Neural progenitor cell (in vitro differentiated cells): ENCODE measurements around the gene SLC43A1. TPM values are rescaled to one million over a fixed set of nuclear protein-coding genes. Genes with fewer than 3 reads are reported as not detected.

Experiments
- DNase-seq: peaks from one replicate; pipeline ENCODE4 v3.0.0-alpha.2; 2016; ENCODE audit warnings: low spot score
- H2AFZ ChIP-seq: fragments of 200-600 bp; sonication (generic); replicated peaks from 2 replicates; pipeline ENCODE4 v1.6.1; 2016; ENCODE audit warnings: antibody characterized with exemption
- H3F3A ChIP-seq: fragments of 200-600 bp; sonication (generic); 2 replicates; pipeline ENCODE4 v1.6.1; 2016; ENCODE audit warnings: antibody characterized with exemption, low read depth
- H3K27ac ChIP-seq: fragments of 200-600 bp; sonication (generic); 2 replicates; pipeline ENCODE4 v1.5.1; 2016; ENCODE audit warnings: mild to moderate bottlenecking
- H3K27me3 ChIP-seq: fragments of 200-600 bp; sonication (generic); 2 replicates; pipeline ENCODE4 v1.6.1; 2016; ENCODE audit warnings: mild to moderate bottlenecking, moderate library complexity
- H3K36me3 ChIP-seq: fragments of 200-600 bp; sonication (generic); 2 replicates; pipeline ENCODE4 v1.5.1; 2016
- H3K4me1 ChIP-seq: fragments of 200-600 bp; sonication (generic); 2 replicates; pipeline ENCODE4 v1.6.1; 2016; ENCODE audit warnings: mixed run types
- H3K4me2 ChIP-seq: fragments of 200-600 bp; sonication (generic); 2 replicates; pipeline ENCODE4 v1.6.1; 2016
- H3K4me3 ChIP-seq: fragments of 200-600 bp; sonication (generic); 2 replicates; pipeline ENCODE4 v1.5.1; 2016
- H3K79me2 ChIP-seq: fragments of 200-600 bp; sonication (generic); 2 replicates; pipeline ENCODE4 v1.6.1; 2016; ENCODE audit warnings: low read depth
- H3K9ac ChIP-seq: fragments of 200-600 bp; sonication (generic); 2 replicates; pipeline ENCODE4 v1.6.1; 2016
- H3K9me3 ChIP-seq: fragments of 200-600 bp; sonication (generic); 2 replicates; pipeline ENCODE4 v1.5.1; 2016; ENCODE audit warnings: low read depth
- H4K20me1 ChIP-seq: fragments of 200-600 bp; sonication (generic); 2 replicates; pipeline ENCODE4 v1.6.1; 2016; ENCODE audit warnings: low read depth
- H3K27ac Mint-ChIP-seq: 3 replicates; pipeline ENCODE4 v1.8.0; 2021; ENCODE audit warnings: mixed read lengths
- H3K27me3 Mint-ChIP-seq: 2 replicates; pipeline ENCODE4 v1.8.0; 2022; ENCODE audit warnings: low read depth, mild to moderate bottlenecking, inconsistent platforms, moderate library complexity, mixed read lengths; ENCODE audit not compliant: insufficient read depth
- H3K36me3 Mint-ChIP-seq: 3 replicates; pipeline ENCODE4 v1.8.0; 2021; ENCODE audit warnings: mixed read lengths
- H3K4me1 Mint-ChIP-seq: 3 replicates; pipeline ENCODE4 v1.8.0; 2021; ENCODE audit warnings: mixed read lengths
- H3K4me3 Mint-ChIP-seq: 3 replicates; pipeline ENCODE4 v1.8.0; 2021; ENCODE audit warnings: mild to moderate bottlenecking, moderate library complexity, mixed read lengths
- H3K9me3 Mint-ChIP-seq: 3 replicates; pipeline ENCODE4 v1.8.0; 2020; ENCODE audit warnings: mixed read lengths
- EZH2 ChIP-seq: fragments of 200-600 bp; sonication (generic); IDR thresholded peaks from 2 replicates; pipeline ENCODE4 v1.6.1; 2017; ENCODE audit warnings: antibody characterized with exemption, mild to moderate bottlenecking, moderate library complexity
- EZH2phosphoT487 ChIP-seq: fragments of 200-600 bp; sonication (generic); IDR thresholded peaks from 2 replicates; pipeline ENCODE4 v1.6.1; 2017; ENCODE audit warnings: antibody characterized with exemption
- total RNA-seq: library from RNA; depleted of rRNA; stranded (reverse); fragments of >200 nt; gene quantifications from 2 replicates; pipeline ENCODE4 v1.2.3, GENCODE V29; 2015; ENCODE audit warnings: low replicate concordance
- TF ChIP-seq, protein P1 (sequence below): fragments of 200-600 bp; sonication (generic); IDR thresholded peaks from 2 replicates; pipeline ENCODE4 v1.5.1; 2017; ENCODE audit warnings: antibody characterized with exemption, mild to moderate bottlenecking

The SLC43A1 gene
- total RNA-seq, 1 donor from 2014 or later: 0.99 TPM

DNA sequence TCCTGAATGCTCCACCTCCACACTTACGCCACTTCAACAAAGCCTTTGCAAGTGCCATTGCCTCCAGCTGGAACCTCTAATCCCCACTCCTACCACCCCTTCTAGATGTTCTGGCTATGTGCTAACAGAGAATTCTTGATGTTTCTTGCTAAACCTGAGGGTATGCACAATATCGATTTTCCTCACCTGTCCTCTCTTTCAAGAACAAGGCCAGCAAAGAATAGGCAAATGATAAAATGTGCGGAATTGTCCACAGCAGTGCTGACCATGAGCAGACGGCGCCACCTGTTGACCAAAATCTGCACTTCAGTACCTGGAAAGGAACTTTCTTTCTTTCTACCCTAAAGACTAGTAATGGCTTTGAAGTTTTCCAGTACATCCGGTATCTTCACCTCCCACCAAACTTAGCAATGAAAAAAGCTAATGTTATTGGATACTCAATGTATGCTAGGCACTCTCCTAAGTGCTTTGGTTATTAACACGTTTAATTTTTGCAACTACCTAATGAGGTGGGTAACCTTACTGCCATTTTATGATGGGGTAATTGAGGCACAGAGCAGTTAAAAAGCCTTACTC, 11.6 kb upstream of the SLC43A1 start:
- H2AFZ ChIP-seq: no peak overlapping the region
- H3K36me3 ChIP-seq: no peaks in the 10 kb centered on the region
- H3K9ac ChIP-seq: no peak overlapping the region
- H3K4me3 Mint-ChIP-seq: no peak overlapping the region
- H3K4me3 ChIP-seq: no peak overlapping the region
- H4K20me1 ChIP-seq: peaks cover 6% of the 10 kb centered on the region
- H3K27me3 Mint-ChIP-seq: peaks cover 5% of the 10 kb centered on the region
- H3F3A ChIP-seq: peaks cover 16% of the 10 kb centered on the region
- peaks cover 19% of the 10 kb centered on the region for H3K4me1 Mint-ChIP-seq
- H3K9me3 ChIP-seq: no peaks in the 10 kb centered on the region
- H3K36me3 Mint-ChIP-seq: peaks cover 3% of the 10 kb centered on the region
- peaks cover 8% of the 10 kb centered on the region for H3K27me3 ChIP-seq
- H3K27ac Mint-ChIP-seq: no peak overlapping the region
- no peaks in the 10 kb centered on the region for H3K9me3 Mint-ChIP-seq
- DNase-seq: peak; percentile 79
- H3K79me2 ChIP-seq: peaks cover 17% of the 10 kb centered on the region
- peaks cover 17% of the 10 kb centered on the region for H3K4me1 ChIP-seq
- no peak overlapping the region for H3K4me2 ChIP-seq
- H3K27ac ChIP-seq: no peak overlapping the region
- TF ChIP-seq EZH2phosphoT487: no peak
- TF ChIP-seq, protein P1, sequence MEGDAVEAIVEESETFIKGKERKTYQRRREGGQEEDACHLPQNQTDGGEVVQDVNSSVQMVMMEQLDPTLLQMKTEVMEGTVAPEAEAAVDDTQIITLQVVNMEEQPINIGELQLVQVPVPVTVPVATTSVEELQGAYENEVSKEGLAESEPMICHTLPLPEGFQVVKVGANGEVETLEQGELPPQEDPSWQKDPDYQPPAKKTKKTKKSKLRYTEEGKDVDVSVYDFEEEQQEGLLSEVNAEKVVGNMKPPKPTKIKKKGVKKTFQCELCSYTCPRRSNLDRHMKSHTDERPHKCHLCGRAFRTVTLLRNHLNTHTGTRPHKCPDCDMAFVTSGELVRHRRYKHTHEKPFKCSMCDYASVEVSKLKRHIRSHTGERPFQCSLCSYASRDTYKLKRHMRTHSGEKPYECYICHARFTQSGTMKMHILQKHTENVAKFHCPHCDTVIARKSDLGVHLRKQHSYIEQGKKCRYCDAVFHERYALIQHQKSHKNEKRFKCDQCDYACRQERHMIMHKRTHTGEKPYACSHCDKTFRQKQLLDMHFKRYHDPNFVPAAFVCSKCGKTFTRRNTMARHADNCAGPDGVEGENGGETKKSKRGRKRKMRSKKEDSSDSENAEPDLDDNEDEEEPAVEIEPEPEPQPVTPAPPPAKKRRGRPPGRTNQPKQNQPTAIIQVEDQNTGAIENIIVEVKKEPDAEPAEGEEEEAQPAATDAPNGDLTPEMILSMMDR: peak; percentile 99

DNA sequence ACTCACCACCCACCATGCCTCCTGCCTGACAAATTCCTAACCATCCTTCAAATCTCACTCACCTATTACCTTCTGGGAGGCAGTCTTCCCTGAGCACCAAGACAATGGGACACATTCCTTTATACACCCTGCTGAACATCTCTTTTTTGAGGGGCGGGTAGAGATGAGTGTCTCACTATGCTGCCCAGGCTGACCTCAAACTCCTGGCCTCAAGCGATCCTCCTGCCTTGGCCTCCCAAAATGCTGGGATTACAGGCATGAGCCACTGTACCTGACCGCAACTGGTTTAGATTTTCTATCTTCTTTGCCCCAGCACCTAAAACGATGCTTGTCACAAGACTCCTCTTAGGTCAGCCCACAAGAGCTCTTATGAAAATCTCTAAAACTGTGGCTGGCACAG, 7.9 kb upstream of the SLC43A1 start:
- peaks cover 5% of the 10 kb centered on the region for H3K4me1 ChIP-seq
- no peaks in the 10 kb centered on the region for H3K27me3 ChIP-seq
- no peaks in the 10 kb centered on the region for H3K36me3 ChIP-seq
- Mint-ChIP-seq H3K27ac (no peak overlapping the region), H3K4me1 (peaks cover 8% of the 10 kb centered on the region), H3K27me3 (peaks cover 8% of the 10 kb centered on the region), H3K9me3 (no peaks in the 10 kb centered on the region), H3K36me3 (peaks cover 3% of the 10 kb centered on the region), H3K4me3 (no peak overlapping the region)
- H4K20me1 ChIP-seq: peaks cover 6% of the 10 kb centered on the region
- no peak overlapping the region for H3K4me2 ChIP-seq
- no peaks in the 10 kb centered on the region for H3K9me3 ChIP-seq
- no peak overlapping the region for H3K4me3 ChIP-seq
- peaks cover 8% of the 10 kb centered on the region for H3F3A ChIP-seq
- no peak overlapping the region for H3K27ac ChIP-seq
- H3K79me2 ChIP-seq: no peaks in the 10 kb centered on the region
- no peak for DNase-seq
- no peak overlapping the region for H3K9ac ChIP-seq
- no peak overlapping the region for H2AFZ ChIP-seq
- TF ChIP-seq EZH2: no peak

DNA sequence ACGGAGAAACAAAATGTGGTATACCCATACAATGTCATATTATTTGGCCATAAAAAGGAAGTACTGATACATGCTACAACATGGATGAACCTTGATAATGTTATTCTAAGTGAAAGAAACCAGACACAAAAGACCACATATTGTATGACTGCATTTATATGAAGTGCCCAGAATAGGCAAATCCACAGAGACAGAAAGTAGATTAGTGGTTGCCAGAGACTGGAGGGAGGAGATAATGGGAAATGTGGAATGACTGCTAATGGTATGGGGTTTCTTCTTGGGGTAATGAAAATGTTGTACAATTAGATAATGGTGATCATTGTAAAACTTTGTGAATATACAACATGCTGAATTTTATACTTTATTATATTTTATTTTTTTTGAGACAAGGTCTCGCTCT, 5.6 kb upstream of the SLC43A1 start:
- Mint-ChIP-seq H3K36me3 (peaks cover 3% of the 10 kb centered on the region), H3K27me3 (peaks cover 21% of the 10 kb centered on the region), H3K9me3 (peaks cover 2% of the 10 kb centered on the region), H3K4me1 (no peaks in the 10 kb centered on the region), H3K4me3 (no peak overlapping the region), H3K27ac (no peak overlapping the region)
- Histone ChIP-seq H3K4me1 (peaks cover 1% of the 10 kb centered on the region), H3K27ac (no peak overlapping the region), H3K4me2 (no peak overlapping the region), H3K27me3 (peaks cover 20% of the 10 kb centered on the region), H3K9ac (no peak overlapping the region), H3K4me3 (no peak overlapping the region), H3K79me2 (no peaks in the 10 kb centered on the region), H4K20me1 (no peaks in the 10 kb centered on the region), H3F3A (peaks cover 3% of the 10 kb centered on the region), H3K36me3 (no peaks in the 10 kb centered on the region), H2AFZ (no peak overlapping the region), H3K9me3 (no peaks in the 10 kb centered on the region)
- TF ChIP-seq, protein P1: no peak
- no peak for TF ChIP-seq EZH2phosphoT487
- TF ChIP-seq EZH2: no peak
- no peak for DNase-seq

DNA sequence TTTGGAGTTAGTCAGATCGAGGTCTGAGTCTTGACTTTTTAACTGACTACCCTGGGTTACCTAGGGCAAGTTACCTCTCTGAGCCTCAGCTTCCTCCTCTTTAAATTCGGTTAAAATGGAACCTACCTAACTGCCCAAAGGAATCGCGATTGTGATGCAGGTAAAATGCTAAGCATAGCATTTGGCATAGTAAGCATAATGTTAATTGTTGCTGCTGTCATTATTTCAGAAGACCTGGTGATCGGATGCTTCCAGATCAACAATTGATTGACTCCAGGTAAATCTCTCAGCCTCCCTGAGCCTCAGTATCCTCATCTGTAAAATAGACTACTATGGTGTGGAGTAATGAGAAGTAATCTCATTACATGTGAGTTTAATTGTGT, 550 bp upstream of the SLC43A1 start:
- TF ChIP-seq EZH2: no peak
- TF ChIP-seq, protein P1: no peak
- TF ChIP-seq EZH2phosphoT487: no peak
- H3K4me2 ChIP-seq: peak overlapping the region; percentile 89
- peak overlapping the region; percentile 59 for H3K4me3 ChIP-seq
- H3K9me3 Mint-ChIP-seq: peaks cover 2% of the 10 kb centered on the region
- peaks cover 10% of the 10 kb centered on the region for H3K4me1 Mint-ChIP-seq
- H3K27me3 ChIP-seq: peaks cover 65% of the 10 kb centered on the region
- no peak overlapping the region for H3K27ac Mint-ChIP-seq
- H3K9ac ChIP-seq: no peak overlapping the region
- no peak for DNase-seq
- H3K27me3 Mint-ChIP-seq: peaks cover 49% of the 10 kb centered on the region
- no peaks in the 10 kb centered on the region for H3K9me3 ChIP-seq
- peaks cover 26% of the 10 kb centered on the region for H3F3A ChIP-seq
- no peaks in the 10 kb centered on the region for H3K79me2 ChIP-seq
- no peaks in the 10 kb centered on the region for H3K36me3 Mint-ChIP-seq
- no peak overlapping the region for H3K27ac ChIP-seq
- peak overlapping the region; percentile 91 for H2AFZ ChIP-seq
- H3K36me3 ChIP-seq: no peaks in the 10 kb centered on the region
- H3K4me1 ChIP-seq: peaks cover 16% of the 10 kb centered on the region
- peaks cover 15% of the 10 kb centered on the region for H4K20me1 ChIP-seq
- H3K4me3 Mint-ChIP-seq: peak overlapping the region; percentile 91
